ENCODE data around the gene AJAP1.

DNA sequence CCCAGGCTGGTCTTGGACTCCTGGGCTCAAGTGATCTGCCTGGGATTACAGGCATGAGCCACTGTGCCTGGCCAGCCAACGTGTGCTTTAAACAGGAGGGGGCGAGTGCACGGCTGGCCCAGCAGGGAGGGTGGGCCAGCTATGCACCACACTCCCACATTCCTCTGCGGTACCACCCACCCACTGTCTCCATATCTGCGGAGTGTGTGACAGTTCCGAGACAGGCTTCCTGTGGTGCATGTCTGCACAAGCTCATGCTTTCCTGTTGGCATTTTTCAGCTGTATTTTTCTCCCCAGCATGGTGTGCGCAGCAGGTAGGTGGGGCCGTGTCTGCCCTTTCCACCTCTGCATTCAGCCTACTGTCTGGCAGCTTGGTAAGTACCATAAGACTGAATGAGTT, 183.3 kb downstream of the AJAP1 start:
- no peak for TF ChIP-seq POLR2AphosphoS5 (IDR thresholded peaks at IDR 0.05; ENCODE audit: low read depth, low read length)
- no peak for TF ChIP-seq POLR2A (IDR thresholded peaks at IDR 0.05; ENCODE audit: low read depth, low read length)
- TF ChIP-seq TAF1 (IDR thresholded peaks at IDR 0.05; ENCODE audit: borderline replicate concordance, low read depth, low read length), result no peak

Measured in GM12892 (cell line).